Stomach (tissue), 4 donors: ENCODE data around the gene ARHGEF25.

Source experiments
- EP300 ChIP-seq: sonication (generic); formaldehyde crosslinking; IDR thresholded peaks from one replicate; pipeline ENCODE4 v1.6.1; 2017; ENCODE audit warnings: antibody characterized with exemption
- POLR2A ChIP-seq, 4 donors: fragments of 450-650 bp; IDR thresholded peaks; one replicate each; pipeline ENCODE4 v1.6.1; 2016; ENCODE audit warnings: antibody characterized with exemption in 4 of 4, control low read depth in 2 of 4, mild to moderate bottlenecking in 1 of 4, moderate library complexity in 1 of 4
- POLR2AphosphoS5 ChIP-seq, 3 donors: sonication (generic); formaldehyde crosslinking; IDR thresholded peaks; one replicate each; pipeline ENCODE4 v1.6.1; 2016; ENCODE audit warnings: antibody characterized with exemption in 3 of 3
- TF ChIP-seq, protein P1 (sequence below), 7 experiments: fragments of 450-650 bp in 4 of 7; fragments of 200-600 bp in 3 of 7; sonication (generic) in 3 of 7; IDR thresholded peaks; one replicate each; pipeline ENCODE4 v1.5.1; 2016 to 2019; ENCODE audit warnings: antibody characterized with exemption in 7 of 7, control low read depth in 2 of 7, mild to moderate bottlenecking in 1 of 7

DNA sequence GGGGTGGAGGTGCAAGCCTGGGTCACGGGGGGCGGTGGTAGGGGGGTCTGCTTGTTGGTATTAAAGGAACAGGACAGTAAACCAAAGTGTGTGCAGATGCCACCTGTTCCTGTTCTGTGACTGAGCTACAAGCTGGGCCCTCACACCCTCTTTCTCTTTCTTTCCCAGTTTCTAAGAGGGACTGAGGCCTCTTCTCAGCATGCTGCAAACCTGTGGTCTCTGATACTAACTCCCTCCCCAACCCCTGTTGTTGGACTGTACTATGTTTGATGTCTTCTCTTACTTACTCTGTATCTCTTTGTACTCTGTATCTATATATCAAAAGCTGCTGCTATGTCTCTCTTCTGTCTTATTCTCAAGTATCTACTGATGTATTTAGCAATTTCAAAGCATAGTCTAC lies 27.2 kb upstream of the ARHGEF25 start:
- TF ChIP-seq, protein P1, sequence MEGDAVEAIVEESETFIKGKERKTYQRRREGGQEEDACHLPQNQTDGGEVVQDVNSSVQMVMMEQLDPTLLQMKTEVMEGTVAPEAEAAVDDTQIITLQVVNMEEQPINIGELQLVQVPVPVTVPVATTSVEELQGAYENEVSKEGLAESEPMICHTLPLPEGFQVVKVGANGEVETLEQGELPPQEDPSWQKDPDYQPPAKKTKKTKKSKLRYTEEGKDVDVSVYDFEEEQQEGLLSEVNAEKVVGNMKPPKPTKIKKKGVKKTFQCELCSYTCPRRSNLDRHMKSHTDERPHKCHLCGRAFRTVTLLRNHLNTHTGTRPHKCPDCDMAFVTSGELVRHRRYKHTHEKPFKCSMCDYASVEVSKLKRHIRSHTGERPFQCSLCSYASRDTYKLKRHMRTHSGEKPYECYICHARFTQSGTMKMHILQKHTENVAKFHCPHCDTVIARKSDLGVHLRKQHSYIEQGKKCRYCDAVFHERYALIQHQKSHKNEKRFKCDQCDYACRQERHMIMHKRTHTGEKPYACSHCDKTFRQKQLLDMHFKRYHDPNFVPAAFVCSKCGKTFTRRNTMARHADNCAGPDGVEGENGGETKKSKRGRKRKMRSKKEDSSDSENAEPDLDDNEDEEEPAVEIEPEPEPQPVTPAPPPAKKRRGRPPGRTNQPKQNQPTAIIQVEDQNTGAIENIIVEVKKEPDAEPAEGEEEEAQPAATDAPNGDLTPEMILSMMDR (IDR thresholded peaks at IDR 0.05) = no peak
- TF ChIP-seq POLR2AphosphoS5 (IDR thresholded peaks at IDR 0.05) = no peak
- no peak for TF ChIP-seq EP300
- no peak for TF ChIP-seq POLR2A (IDR thresholded peaks at IDR 0.05)
